Mesodermal cell (in vitro differentiated cells): ENCODE measurements around the gene TMEM45A. TPM values are rescaled to one million over a fixed set of nuclear protein-coding genes. Genes with fewer than 3 reads are reported as not detected.
"Not testable (repeated sequence)": the region's sequence is repeated elsewhere in the genome, so short reads cannot be mapped to it uniquely, and the experiment has no call there.

Source experiments
- H3K27ac ChIP-seq: 2 replicates; pipeline ENCODE4 v1.7.0; 2013; ENCODE audit warnings: mild to moderate bottlenecking, low read depth, low read length, moderate library complexity; ENCODE audit not compliant: severe bottlenecking
- H3K36me3 ChIP-seq: 2 replicates; pipeline ENCODE4 v1.7.1; 2013; ENCODE audit warnings: mild to moderate bottlenecking, low read length, moderate library complexity; ENCODE audit not compliant: control insufficient read depth, insufficient read depth
- H3K4me1 ChIP-seq: one replicate; pipeline ENCODE4 v1.7.1; 2013; ENCODE audit warnings: mild to moderate bottlenecking, low read length; ENCODE audit not compliant: insufficient read depth, control insufficient read depth, poor library complexity, severe bottlenecking
- H3K4me3 ChIP-seq: 2 replicates; pipeline ENCODE4 v1.7.0; 2013; ENCODE audit warnings: low read length, control low read depth, mild to moderate bottlenecking; ENCODE audit not compliant: insufficient read depth, poor library complexity, severe bottlenecking; ENCODE audit errors: extremely low read depth
- H3K9me3 ChIP-seq: 2 replicates; pipeline ENCODE4 v1.7.1; 2013; ENCODE audit warnings: mild to moderate bottlenecking, low read length, moderate library complexity; ENCODE audit not compliant: control insufficient read depth
- WGBS, 2 experiments: methylation state at CpG; one replicate each; pipeline ENCODE4 v1.1.5; 2013; ENCODE audit warnings: missing lambda C conversion rate in 2 of 2; ENCODE audit not compliant: insufficient coverage in 2 of 2; 5-methylcytosine and 5-hydroxymethylcytosine counted together
- polyA plus RNA-seq, 2 experiments: library from polyadenylated mRNA; stranded (reverse); fragments of 50-300 nt; gene quantifications; one replicate each; pipeline ENCODE4 v1.2.3, GENCODE V29; 2013

Gene TMEM45A
- 24.2 TPM for polyA plus RNA-seq (2013, experiment 1 of 2)
- 26.3 TPM for polyA plus RNA-seq (2013, experiment 2 of 2)

GRCh38 chr3:100492059-100493006, at the start of gene TMEM45A:
TMEM45A (plus strand) TSS chr3:100492619; CDS start chr3:100555212, 62,593 bp downstream.
- no peaks in the 10 kb centered on the region for H3K9me3 ChIP-seq
- H3K27ac ChIP-seq: peak within 1 kb of the TSS; percentile 98
- WGBS, 2 experiments: 2% methylated on average over 32 to 33 of the region's 56 CpGs
- peak within 1 kb of the TSS; percentile 54 for H3K4me3 ChIP-seq
- no peaks in the 10 kb centered on the region for H3K4me1 ChIP-seq
- H3K36me3 ChIP-seq: no peaks in the 10 kb centered on the region

DNA sequence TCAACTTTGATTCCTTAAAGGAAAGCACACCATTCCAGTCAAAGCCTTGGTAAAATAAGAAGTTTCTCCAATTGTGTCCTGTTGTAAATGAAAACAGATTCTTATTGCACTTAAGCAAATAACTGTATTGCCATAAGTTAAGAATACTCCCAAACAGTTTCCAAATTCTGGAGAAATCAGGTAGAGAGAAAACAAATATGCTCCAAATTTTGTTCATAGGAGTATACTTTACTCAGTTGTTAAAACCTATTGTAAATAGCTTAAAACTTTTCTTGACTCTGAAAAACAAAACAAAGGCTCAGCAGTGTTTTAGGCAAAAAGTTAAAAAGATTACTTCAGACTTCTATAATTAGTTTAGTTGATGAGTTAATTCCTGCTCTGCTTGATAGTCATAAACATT, 48.7 kb upstream of the TMEM45A start:
- no peak overlapping the region for H3K4me3 ChIP-seq
- H3K27ac ChIP-seq: no peak overlapping the region
- H3K36me3 ChIP-seq: no peaks in the 10 kb centered on the region
- no peaks in the 10 kb centered on the region for H3K4me1 ChIP-seq
- no peaks in the 10 kb centered on the region for H3K9me3 ChIP-seq

DNA sequence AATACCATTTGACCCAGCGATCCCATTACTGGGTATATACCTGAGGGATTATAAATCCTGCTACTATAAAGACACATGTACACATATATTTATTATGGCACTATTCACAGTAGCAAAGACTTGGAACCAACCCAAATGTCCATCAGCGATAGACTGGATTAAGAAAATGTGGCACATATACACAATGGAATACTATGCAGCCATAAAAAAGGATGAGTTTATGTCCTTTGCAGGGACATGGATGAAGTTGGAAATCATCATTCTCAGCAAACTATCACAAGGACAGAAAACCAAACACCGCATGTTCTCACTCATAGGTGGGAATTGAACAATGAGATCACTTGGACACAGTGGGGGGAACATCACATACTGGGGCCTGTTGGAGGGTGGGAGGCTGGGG, 45.4 kb upstream of the TMEM45A start:
- H3K4me3 ChIP-seq, H3K9me3 ChIP-seq, H3K27ac ChIP-seq, H3K4me1 ChIP-seq, H3K36me3 ChIP-seq: not testable (repeated sequence)
- no CpG with 5 or more reads among the region's 3 CpGs for WGBS, 2 experiments

GRCh38 chr3:100448079-100448478, 44.3 kb upstream of the TMEM45A start:
- H3K9me3 ChIP-seq: no peaks in the 10 kb centered on the region
- WGBS, 2 experiments: no CpG with 5 or more reads among the region's 1 CpG

GRCh38 chr3:100449214-100449613, 43.2 kb upstream of the TMEM45A start:
- no peak overlapping the region for H3K27ac ChIP-seq
- H3K4me3 ChIP-seq: no peak overlapping the region
- H3K4me1 ChIP-seq: no peaks in the 10 kb centered on the region
- H3K9me3 ChIP-seq: no peaks in the 10 kb centered on the region
- WGBS, 2 experiments: no CpG with 5 or more reads among the region's 2 CpGs
- H3K36me3 ChIP-seq: no peaks in the 10 kb centered on the region

More at GRCh38 chr3:100448079-100448478, 44.3 kb upstream of the TMEM45A start:
- no peaks in the 10 kb centered on the region for H3K36me3 ChIP-seq
- no peak overlapping the region for H3K4me3 ChIP-seq
- H3K27ac ChIP-seq: no peak overlapping the region
- H3K4me1 ChIP-seq: no peaks in the 10 kb centered on the region

DNA sequence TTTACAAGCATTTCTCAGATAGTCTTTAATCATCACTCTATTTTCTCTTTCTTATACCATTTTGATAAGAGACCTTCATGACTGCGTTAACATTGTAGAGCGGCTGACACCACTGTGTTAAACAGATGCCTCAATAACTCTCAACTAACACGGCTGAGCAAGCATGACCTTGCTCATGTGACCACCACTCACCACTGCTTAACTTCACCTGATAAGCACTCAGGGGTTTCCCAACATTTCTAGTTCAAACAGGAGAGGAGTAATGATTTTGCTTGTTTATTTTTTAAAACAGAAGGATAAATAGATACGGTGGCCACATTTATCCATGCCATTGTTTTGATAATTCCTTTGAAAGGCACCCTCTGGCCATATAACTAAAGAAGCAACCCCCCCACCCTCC, 37.7 kb upstream of the TMEM45A start:
- no peaks in the 10 kb centered on the region for H3K4me1 ChIP-seq
- no peak overlapping the region for H3K4me3 ChIP-seq
- no peaks in the 10 kb centered on the region for H3K36me3 ChIP-seq
- no peak overlapping the region for H3K27ac ChIP-seq
- no peaks in the 10 kb centered on the region for H3K9me3 ChIP-seq
- WGBS, 2 experiments: 100% methylated on average over 2 of the region's 4 CpGs

DNA sequence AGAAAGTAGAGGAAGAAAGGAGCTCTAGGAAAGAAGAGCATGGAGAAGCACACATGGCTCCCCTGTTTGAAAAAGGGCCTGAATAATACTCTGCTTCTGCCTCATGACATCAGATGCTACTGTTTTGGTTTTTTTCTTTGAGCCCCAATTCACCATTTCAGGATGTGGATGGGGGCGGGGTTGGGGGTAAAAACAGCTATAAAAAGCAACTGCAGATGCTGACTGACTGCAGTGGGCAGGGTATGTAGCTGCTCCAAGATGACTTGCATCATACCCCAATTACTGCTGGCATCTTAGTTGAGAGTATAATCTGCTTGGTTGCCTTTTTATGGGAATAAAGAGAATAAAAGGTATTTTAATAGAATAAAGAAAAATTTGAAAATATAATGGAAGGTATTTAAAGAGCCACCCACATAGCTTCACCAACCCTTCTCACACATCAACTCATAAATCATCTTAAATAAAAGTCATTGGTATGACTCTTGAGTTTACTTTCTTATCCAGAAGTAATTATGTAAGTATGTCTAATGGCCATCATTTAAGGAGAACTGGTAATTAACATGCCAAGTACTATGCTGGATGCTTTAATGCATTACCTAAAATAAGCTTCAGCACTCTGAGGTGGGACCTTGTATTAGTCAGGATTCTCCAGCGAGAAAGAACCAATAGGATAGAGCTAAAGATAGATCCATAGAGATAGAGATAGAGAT, 36.4 kb upstream of the TMEM45A start:
- H3K9me3 ChIP-seq: no peaks in the 10 kb centered on the region
- no peaks in the 10 kb centered on the region for H3K4me1 ChIP-seq
- no peak overlapping the region for H3K27ac ChIP-seq
- H3K4me3 ChIP-seq: no peak overlapping the region
- WGBS, 2 experiments: 100% methylated on average over 1 to 2 of the region's 2 CpGs
- H3K36me3 ChIP-seq: no peaks in the 10 kb centered on the region

DNA sequence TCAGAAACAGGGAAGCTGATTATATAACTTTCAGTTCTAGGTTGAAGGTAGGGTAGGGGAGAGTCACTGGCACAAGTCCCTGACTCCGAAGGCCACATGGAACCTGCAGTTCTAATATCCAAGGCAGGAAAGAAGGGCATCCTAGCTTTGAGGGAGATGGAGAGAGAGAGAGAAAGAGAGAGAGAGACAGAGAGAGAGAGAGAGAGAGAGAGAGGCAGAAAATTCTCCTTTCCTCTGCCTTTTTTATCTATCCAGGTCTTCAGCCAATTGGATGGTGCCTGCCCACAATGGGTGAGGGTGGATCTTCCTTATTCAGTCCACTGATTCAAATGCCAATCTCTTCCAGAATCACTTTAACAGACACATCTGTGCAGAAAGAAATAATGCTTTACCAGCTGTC, 35.7 kb upstream of the TMEM45A start:
- Histone ChIP-seq H3K27ac (no peak overlapping the region), H3K36me3 (no peaks in the 10 kb centered on the region), H3K4me3 (no peak overlapping the region), H3K9me3 (no peaks in the 10 kb centered on the region), H3K4me1 (no peaks in the 10 kb centered on the region)
- WGBS, 2 experiments: 100% methylated on average over 1 of the region's 1 CpG

DNA sequence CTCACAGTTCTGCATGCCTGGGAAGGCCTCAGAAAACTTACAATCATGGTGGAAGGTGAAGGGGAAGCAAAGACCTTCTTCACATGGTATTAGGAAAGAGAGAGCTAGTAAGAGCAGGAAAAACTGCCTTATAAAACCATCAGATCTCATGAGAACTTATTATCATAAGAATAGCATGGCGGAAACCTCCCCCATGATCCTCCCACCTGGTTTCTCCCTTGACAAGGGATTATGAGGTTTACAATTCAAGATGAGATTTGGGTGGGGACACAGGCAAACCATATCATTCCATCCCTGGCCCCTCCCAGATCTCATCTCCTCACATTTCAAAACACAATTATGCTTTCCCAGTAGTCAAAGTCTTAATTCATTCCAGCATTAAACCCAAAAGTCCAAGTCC, 34.6 kb upstream of the TMEM45A start:
- H3K27ac ChIP-seq: no peak overlapping the region
- H3K36me3 ChIP-seq: no peaks in the 10 kb centered on the region
- no CpG with 5 or more reads among the region's 1 CpG for WGBS, 2 experiments
- no peaks in the 10 kb centered on the region for H3K4me1 ChIP-seq
- H3K4me3 ChIP-seq: no peak overlapping the region
- no peaks in the 10 kb centered on the region for H3K9me3 ChIP-seq

DNA sequence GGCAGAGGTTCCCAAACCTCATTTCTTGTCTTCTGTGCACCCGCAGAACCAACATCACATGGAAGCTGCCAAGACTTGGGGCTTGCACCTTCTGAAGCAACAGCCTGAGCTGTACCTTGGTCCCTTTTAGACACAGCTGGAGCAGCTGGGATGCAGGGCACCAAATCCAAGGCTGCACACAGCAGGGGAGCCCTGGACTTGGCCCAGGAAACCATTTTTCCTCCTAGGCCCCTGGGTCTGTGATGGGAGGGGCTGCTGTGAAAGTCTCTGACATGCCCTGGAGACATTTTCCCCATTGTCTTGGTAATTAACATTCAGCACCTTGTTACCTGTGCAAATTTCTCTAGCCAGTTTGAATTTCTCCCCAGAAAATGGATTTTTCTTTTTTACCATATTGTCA, 33.6 kb upstream of the TMEM45A start:
- 100% methylated on average over 1 of the region's 1 CpG; no CpG with 5 or more reads in 1 of the 2 experiments for WGBS, 2 experiments
- Histone ChIP-seq H3K4me3 (no peak overlapping the region), H3K9me3 (no peaks in the 10 kb centered on the region), H3K4me1 (no peaks in the 10 kb centered on the region), H3K27ac (no peak overlapping the region), H3K36me3 (no peaks in the 10 kb centered on the region)

DNA sequence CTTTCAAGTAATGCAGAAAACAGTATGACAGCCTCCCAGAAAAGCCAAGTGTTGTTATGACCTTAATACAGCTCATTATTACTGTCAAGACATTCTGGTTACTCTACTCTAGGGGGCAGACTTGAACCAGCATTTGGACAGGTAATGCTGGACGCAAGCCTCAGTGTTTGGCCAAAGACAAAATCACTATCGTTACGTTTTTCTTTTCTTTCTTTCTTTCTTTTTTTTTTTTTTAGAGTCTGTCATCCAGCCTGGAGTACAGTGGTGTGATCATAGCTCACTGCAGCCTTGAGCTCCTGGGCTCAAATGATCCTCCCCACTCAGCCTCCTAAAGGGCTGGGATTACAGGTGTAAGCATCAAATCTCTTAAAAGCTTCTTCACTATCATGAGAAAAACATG, 29.4 kb upstream of the TMEM45A start:
- peaks cover 6% of the 10 kb centered on the region for H3K9me3 ChIP-seq
- no peak overlapping the region for H3K4me3 ChIP-seq
- 0 to 6% methylated on average over 1 to 3 of the region's 3 CpGs for whole genome bisulfite sequencing, 2 experiments
- no peaks in the 10 kb centered on the region for H3K4me1 ChIP-seq
- no peak overlapping the region for H3K27ac ChIP-seq
- H3K36me3 ChIP-seq: no peaks in the 10 kb centered on the region
